Stimulated activated CD8-positive, alpha-beta memory T cell treated with anti-CD3 and anti-CD28 coated beads, Interleukin-4, amount 100 ng/mL, for 1 hour (primary cell): ENCODE measurements around the gene RBFA.
A peak's percentile ranks its signal among the peaks of the same experiment; 100 is the strongest.
"Not testable (repeated sequence)": the region's sequence is repeated elsewhere in the genome, so short reads cannot be mapped to it uniquely, and the experiment has no call there.

Source experiments
- DNase-seq, 2 donors: peaks; one replicate each; pipeline ENCODE4 v3.0.0-alpha.2; 2020; ENCODE audit warnings: low read depth in 2 of 2, low spot score in 1 of 2

RBFA gene

GRCh38 chr18:80034068-80034851 lies at the start of gene RBFA:
Gene RBFA, plus strand, starts transcription at chr18:80034434. Its CDS starts 62 bp downstream, at chr18:80034496.
- DNase-seq: peak; percentile 99 to 100

DNA sequence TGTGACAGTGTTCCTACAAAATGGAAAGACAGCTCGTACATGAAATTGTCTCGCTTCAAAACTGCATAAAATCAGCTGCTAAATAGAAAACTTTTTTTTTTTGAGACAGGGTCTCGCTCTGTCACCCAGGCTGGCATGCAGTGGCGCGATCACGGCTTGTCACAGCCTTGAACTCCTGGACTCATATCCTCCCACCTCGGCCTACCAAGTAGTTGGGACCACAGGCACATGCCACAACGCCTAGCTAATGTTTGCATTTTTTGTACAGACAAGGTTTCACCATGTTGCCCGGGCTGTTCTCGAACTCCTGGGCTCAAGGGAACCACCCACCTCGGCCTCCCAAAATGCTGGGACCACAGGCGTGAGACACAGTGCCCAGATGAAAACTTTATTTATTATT lies 49.1 kb upstream of the RBFA start:
- no peak for DNase-seq

GRCh38 chr18:79986726-79987125 lies 47.5 kb upstream of the RBFA start:
- no peak for DNase-seq

DNA sequence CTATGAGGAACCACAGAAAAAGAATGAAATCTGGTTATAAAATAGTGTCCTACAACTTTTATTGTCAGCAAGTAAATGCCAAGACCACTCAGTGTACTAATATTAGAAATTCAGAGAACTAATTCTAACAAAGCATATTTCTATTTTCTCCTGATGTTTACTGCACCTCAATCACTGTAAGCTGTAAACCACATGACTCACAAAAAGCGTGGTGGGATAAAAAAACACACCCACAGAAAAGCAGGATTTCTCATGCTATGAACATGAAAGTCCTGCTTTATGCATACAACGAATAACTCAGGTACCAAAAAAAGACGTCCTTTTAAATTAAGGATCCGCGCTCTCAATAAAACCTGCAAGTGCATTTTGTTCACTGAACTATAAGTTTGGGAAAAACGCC lies 46.7 kb upstream of the RBFA start:
- DNase-seq: no peak

GRCh38 chr18:79988071-79988450 lies 46.2 kb upstream of the RBFA start:
- DNase-seq: peak; percentile 15 to 33

DNA sequence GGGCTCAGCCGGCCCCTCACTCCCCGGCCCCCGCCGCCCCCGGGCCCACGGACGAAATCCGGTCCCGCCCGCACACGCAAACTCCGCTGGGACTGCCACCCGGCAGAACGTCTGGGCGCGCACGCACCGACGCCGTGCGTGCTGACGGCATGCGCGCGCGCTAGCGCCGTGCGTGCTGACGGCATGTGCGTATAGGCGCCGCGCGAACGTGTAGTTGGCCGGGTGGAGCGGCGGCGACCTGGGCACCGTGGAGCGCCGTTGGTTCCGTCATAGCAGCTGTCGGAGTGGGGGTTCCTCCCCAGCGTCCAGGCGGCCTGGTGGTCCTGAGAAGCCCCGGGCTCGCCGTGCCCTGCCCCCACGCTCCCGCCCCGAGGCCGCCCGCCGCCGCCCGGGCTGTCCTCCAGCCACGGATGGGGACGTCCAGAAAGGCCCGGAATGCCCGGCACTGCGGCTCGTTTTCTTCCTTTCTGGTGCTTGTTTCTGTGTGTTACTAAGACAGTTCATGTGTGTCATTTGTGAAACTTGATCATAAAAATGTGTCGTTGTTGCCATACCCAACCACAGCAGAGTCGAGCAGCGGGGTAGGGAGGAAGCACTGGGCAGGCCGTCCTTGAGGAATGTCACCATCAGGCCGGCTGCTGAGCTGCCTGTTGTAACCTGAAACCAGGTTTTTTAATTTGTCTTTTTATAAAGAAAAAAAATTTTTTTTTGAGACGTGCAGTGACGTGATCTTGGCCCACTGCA lies 45.6 kb upstream of the RBFA start, which contains the start of gene TXNL4A:
Gene TXNL4A, minus strand, starts transcription at position 113 of the 744 bp plus-strand sequence. CDS start 171 bp downstream, outside the sequence.
- peak; percentile 64 to 67 for DNase-seq

- DNase-seq: no peak
Observed at GRCh38 chr18:79989195-79989497, 45.1 kb upstream of the RBFA start.

- no peak for DNase-seq
Observed at GRCh38 chr18:79991494-79991893, 42.7 kb upstream of the RBFA start.

DNA sequence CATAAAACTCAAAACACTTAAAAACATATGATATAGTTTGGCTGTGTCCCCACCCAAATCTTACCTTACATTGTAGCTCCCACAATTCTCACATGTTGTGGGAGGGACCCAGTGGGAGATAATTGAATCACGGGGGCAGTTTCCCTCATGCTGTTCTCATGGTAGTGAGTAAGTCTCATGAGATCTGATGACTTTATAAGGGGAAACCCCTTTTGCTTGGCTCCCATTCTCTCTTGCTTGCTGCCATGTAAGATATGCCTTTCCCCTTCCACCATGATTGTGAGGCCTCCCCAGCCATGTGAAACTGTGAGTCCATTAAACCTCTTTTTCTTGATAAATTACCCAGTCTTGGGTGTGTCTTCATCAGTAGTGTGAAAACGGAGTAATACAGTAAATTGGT lies 34.5 kb upstream of the RBFA start:
- not testable (repeated sequence) for DNase-seq

GRCh38 chr18:80000877-80001276 lies 33.4 kb upstream of the RBFA start:
- DNase-seq: no peak

- no peak for DNase-seq
Observed at GRCh38 chr18:80002468-80002867, 31.8 kb upstream of the RBFA start.

DNA sequence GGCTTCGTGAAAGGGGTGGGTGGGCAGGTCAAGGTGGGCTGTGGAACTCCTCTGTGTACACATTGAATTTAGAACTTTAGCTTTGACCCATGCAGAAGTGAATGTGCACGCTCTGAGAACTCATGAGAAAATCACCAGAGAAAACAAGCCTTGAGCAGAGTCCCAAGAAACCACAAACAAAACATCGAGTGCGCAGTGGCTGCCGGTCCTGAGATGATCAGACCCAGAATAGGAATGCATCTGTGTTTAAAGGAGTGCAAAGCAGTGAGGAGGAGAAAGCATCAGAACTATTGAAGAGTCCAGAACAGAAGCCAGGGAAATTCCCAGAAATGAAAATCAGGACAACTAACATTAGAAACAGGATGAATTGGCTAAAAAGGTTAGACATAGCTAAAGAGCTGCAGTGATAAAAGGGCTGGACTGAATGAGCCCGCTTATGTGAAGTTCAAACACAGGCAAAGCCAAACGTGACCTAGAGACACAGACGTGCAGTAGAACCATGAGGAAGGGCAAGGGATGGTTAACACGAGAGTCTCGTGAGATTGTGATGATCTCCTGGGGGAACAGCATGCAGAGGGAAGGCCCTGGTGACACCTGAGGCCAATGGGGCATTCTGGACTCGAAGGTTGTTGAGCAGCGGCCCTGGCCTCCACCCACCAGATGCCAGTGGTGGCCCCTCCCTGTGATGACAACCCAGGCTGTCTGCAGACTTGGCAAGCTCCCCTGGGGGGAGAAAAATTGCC lies 29.5 kb upstream of the RBFA start:
- no peak for DNase-seq

DNA sequence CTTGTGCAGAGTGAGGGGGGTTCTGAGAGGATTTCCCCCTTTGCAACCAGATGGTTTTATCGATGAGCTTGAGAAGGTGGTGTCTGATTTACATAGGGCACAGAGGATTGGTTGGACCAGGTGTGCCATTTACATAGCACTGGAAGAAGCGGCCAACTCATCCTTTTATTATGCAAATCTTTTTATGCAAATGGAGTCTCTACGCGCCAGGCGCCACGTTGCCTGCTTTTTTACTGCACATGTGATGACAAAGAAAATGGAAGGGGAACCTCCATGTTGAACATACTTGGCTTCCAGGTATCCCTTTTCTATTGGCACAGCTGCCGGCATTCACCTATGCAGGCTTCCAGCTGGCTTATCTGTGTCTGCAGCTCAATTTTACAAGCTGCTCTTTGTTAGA lies 27.5 kb upstream of the RBFA start:
- DNase-seq: no peak

DNA sequence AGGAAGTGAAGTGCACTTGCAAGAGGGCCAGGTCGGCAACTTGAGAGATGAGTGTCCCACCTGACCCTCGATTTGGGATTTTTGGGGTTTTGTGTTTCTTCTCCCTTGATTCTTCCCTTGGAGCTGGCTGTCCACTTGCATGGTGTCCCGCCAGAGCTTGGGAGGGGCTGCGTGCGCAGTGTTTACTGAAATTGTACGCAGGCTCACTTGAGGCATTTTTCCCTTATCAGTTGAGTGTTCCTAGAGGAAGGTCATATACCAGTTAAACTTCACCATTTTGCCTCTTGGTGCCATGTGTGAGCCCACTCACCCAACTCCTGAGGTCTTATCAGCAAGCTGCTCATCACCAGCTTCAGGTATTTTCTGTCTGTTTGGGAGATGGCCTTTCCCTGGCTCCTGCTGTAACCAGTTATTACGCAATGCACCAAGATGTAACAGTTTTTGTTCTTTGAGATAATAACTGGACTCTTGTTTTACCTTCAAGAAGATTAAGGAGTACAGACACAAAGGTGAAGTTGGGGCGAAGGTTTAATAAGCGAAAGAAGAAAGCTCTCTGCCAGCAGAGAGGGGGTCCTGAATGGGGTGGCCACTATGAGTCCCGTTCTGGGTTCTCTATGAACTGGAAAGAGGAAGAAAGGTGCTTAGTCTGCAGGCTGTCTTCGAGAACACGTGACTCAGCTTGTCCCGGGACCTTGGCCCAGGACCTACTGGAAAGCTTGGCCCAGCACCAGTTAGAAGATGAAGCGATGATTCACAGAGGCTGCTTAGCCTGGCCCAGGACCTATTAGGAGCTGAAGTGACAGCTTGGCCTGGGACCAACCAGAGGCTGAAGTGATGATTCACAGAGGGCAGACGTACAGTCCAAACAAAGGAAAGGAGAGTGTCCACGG lies 24.3 kb upstream of the RBFA start:
- DNase-seq: no peak

DNA sequence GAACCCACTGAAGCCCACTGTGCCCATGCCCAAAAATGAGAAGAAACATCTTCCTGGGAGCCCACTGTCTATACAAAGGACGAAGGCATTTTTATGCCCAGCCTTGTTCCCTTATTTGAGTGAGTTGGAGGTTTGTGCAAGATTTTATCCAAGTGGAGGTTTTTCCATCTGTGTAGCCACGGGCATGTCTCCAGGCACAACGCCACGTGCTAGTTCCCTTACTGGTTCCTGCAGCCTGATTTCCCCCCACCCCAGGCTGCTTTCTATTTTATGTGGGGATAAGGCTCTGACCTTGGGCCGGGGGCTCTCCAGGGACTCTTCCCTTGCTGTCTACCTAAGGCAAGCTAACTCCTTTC lies 23.7 kb upstream of the RBFA start:
- DNase-seq: no peak

DNA sequence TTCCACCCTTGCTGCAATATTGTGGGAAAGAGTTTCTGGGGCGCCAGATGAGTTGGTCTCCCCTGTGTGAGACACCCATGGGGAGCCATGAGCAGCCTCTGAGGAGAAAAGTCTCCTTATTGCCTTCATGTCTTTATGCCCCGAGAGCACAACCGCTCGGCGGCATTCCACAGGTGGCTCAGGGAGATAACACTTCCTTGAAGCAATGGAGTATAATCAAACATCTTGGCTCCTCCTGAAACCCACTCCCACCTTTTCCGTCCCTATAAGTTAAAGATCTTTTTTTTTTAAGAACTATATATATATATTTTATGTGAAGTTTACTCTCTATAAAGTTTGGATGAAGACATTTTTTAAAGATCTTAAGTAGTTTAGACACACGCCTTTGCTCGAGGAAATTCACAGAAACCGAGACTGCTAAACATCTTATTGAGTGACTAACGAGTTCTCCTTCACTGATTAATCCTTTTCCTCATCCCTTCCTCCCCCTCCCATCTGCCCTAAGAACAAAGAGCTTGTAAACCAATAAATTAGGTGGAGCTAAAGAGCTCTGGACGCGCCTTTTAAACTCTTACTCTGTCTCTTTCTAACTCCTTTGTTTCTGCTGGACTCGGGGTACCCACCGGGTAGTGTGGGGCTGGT lies 22.6 kb upstream of the RBFA start:
- DNase-seq: not testable (repeated sequence)

DNA sequence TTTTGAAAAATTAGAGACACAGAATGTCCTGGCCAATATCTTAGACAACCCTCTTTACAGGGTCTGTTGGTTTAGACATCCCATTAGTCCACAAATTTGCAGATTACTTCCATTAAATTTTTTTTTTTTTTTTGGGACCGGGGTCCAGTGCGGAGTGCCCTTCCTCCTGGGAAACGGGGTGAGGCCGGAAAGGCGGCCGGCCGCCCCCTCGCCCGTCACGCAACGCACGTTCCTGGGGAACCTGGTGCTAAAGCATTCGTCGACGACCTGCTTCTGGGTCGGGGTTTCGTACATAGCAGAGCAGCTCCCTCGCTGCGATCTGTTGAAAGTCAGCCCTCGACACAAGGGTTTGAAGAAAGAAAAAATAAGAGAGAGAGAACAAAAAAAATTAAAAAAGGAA lies 21.5 kb upstream of the RBFA start:
- DNase-seq: no peak

- no peak for DNase-seq
Observed at GRCh38 chr18:80022613-80023012, 11.6 kb upstream of the RBFA start.

DNA sequence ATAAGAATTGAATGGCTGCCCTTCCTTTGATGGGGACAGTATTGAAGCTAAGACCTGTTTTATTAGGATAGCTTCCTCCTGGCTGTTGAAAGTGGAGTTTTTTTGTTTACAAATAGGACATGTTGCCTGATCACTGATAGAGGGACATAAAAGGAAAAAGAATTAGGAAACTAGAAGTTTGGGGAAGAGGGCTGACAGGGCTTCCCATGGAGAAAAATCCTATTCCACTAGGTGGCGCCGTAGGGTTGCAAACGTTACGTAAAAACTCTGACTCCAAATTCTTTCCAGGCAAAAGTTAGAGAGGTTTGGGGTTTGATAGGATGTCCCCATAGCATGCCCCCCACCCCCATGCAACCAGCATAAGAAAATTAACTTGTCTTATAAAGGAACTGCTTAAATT lies 11.1 kb upstream of the RBFA start:
- no peak for DNase-seq

GRCh38 chr18:80026363-80026762 lies 7.9 kb upstream of the RBFA start:
- no peak for DNase-seq

DNA sequence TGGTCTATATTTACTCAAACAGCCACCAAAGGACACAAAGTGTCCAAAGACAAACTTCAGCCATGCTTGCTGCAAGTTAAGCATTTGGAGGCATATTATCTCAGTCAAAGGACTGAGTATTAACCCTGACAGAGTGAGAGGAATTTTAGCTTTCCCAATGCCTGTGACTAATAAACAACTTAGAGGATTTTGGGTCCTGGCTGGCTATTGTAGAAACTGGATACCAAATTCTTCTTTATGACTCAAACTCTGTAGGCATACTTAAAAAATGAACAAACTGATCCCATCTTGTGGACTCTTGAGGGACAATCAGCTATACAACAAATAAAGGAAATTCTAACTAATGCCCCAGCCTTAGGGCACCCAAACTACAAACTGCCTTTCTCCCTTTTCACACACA lies 6.5 kb upstream of the RBFA start:
- not testable (repeated sequence) for DNase-seq
